ENCODE measurements around the gene AP5S1. TPM values are rescaled to one million over a fixed set of nuclear protein-coding genes. Genes with fewer than 3 reads are reported as not detected.

The AP5S1 gene
- polyA plus RNA-seq, 1 donor (not counting 4 experiments of a cell fraction or from before 2014, with no cell fraction given): 5.2 TPM

- H3K4me3 ChIP-seq (ENCODE audit: control insufficient read depth in 2 of 3, extremely low read depth in 1 of 3, insufficient read depth in 2 of 3, low read depth in 1 of 3, low read length in 3 of 3): no peak overlapping the region
- dilution Hi-C loops (cut with MboI; ENCODE audit: extremely low pct_ligation_motif_present, low sequenced_read_pairs): no loop called here
- H3K79me2 ChIP-seq (ENCODE audit: control insufficient read depth, insufficient read depth, low read length): no peaks in the 10 kb centered on the region
- H2AFZ ChIP-seq (ENCODE audit: control insufficient read depth, low read length): peak overlapping the region; percentile 40
- no peaks in the 10 kb centered on the region for H4K20me1 ChIP-seq (ENCODE audit: control insufficient read depth, extremely low read depth, insufficient read depth, low read length)
- TF ChIP-seq EZH2 (IDR thresholded peaks at IDR 0.05; ENCODE audit: low read length): no peak
- no peak for TF ChIP-seq CTCF (optimal IDR thresholded peaks at IDR 0.05 in 1 of 3, IDR thresholded peaks at IDR 0.05 in 1 of 3, conservative IDR thresholded peaks at IDR 0.05 in 1 of 3; ENCODE audit: extremely low read depth in 1 of 3, insufficient read depth in 2 of 3, low read length in 3 of 3)
- DNase-seq (ENCODE audit: low read depth, low spot score) (no peak), FAIRE-seq (no peak)
- no peak overlapping the region for H3K4me2 ChIP-seq (ENCODE audit: control insufficient read depth, extremely low read depth, insufficient read depth, low read depth, low read length)
- no peaks in the 10 kb centered on the region for H3K36me3 ChIP-seq (ENCODE audit: control insufficient read depth in 2 of 2, extremely low read depth in 1 of 2, insufficient read depth in 2 of 2, low read length in 2 of 2)
- H3K9me3 ChIP-seq (ENCODE audit: control insufficient read depth, low read depth, low read length): no peaks in the 10 kb centered on the region
- H3K4me1 ChIP-seq (ENCODE audit: control insufficient read depth, extremely low read depth, insufficient read depth, low read length): peaks cover 38% of the 10 kb centered on the region
- peak overlapping the region; percentile 97 for H3K27ac ChIP-seq (ENCODE audit: control insufficient read depth, insufficient read depth, low read length)
- H3K9ac ChIP-seq (ENCODE audit: control insufficient read depth, extremely low read depth, insufficient read depth, low read length): peak overlapping the region; percentile 59
- H3K27me3 ChIP-seq (ENCODE audit: control insufficient read depth, extremely low read depth, insufficient read depth, low read length): no peaks in the 10 kb centered on the region
- H3K9me1 ChIP-seq (ENCODE audit: control insufficient read depth, extremely low read depth, insufficient read depth, low read length): no peaks in the 10 kb centered on the region
Measured at GRCh38 chr20:3812259-3812681, 8.1 kb upstream of the AP5S1 start.

- Histone ChIP-seq H3K9me3 (ENCODE audit: control insufficient read depth, low read depth, low read length) (no peaks in the 10 kb centered on the region), H3K36me3 (ENCODE audit: control insufficient read depth in 2 of 2, extremely low read depth in 1 of 2, insufficient read depth in 2 of 2, low read length in 2 of 2) (no peaks in the 10 kb centered on the region), H3K4me2 (ENCODE audit: control insufficient read depth, extremely low read depth, insufficient read depth, low read depth, low read length) (no peak overlapping the region), H3K79me2 (ENCODE audit: control insufficient read depth, insufficient read depth, low read length) (no peaks in the 10 kb centered on the region), H3K9ac (ENCODE audit: control insufficient read depth, extremely low read depth, insufficient read depth, low read length) (peak overlapping the region; percentile 15), H3K4me1 (ENCODE audit: control insufficient read depth, extremely low read depth, insufficient read depth, low read length) (peaks cover 31% of the 10 kb centered on the region), H2AFZ (ENCODE audit: control insufficient read depth, low read length) (peak overlapping the region; percentile 13), H3K4me3 (ENCODE audit: control insufficient read depth in 2 of 3, extremely low read depth in 1 of 3, insufficient read depth in 2 of 3, low read depth in 1 of 3, low read length in 3 of 3) (no peak overlapping the region), H3K27me3 (ENCODE audit: control insufficient read depth, extremely low read depth, insufficient read depth, low read length) (no peaks in the 10 kb centered on the region), H3K9me1 (ENCODE audit: control insufficient read depth, extremely low read depth, insufficient read depth, low read length) (no peaks in the 10 kb centered on the region), H3K27ac (ENCODE audit: control insufficient read depth, insufficient read depth, low read length) (peak overlapping the region; percentile 43), H4K20me1 (ENCODE audit: control insufficient read depth, extremely low read depth, insufficient read depth, low read length) (no peaks in the 10 kb centered on the region)
- DNase-seq (ENCODE audit: low read depth, low spot score) (no peak), FAIRE-seq (no peak)
- TF ChIP-seq EZH2 (IDR thresholded peaks at IDR 0.05; ENCODE audit: low read length): no peak
- TF ChIP-seq CTCF (optimal IDR thresholded peaks at IDR 0.05 in 1 of 3, IDR thresholded peaks at IDR 0.05 in 1 of 3, conservative IDR thresholded peaks at IDR 0.05 in 1 of 3; ENCODE audit: extremely low read depth in 1 of 3, insufficient read depth in 2 of 3, low read length in 3 of 3): no peak
- dilution Hi-C loops (cut with MboI; ENCODE audit: extremely low pct_ligation_motif_present, low sequenced_read_pairs): no loop called here
Measured at GRCh38 chr20:3812975-3813847, 7.1 kb upstream of the AP5S1 start.
